Liver (tissue), 3 donors: ENCODE results near the gene SOCS3.

Source experiments
- ATF3 ChIP-seq: IDR thresholded peaks from 2 replicates; pipeline ENCODE4 v1.6.1; 2016; ENCODE audit warnings: antibody characterized with exemption
- CTCF ChIP-seq: fragments of 150-350 bp; IDR thresholded peaks from 2 replicates; pipeline ENCODE4 v1.5.1; 2017; ENCODE audit warnings: improper control_type of control experiment, low read depth, low read length; ENCODE audit not compliant: missing input control
- EGR1 ChIP-seq, 2 donors: IDR thresholded peaks; 2 replicates each; pipeline ENCODE4 v1.6.1; 2016 to 2018; ENCODE audit warnings: antibody characterized with exemption in 2 of 2, low read depth in 2 of 2
- GABPA ChIP-seq, 2 donors: IDR thresholded peaks in 1 of 2; conservative IDR thresholded peaks in 1 of 2; 2 replicates each; pipeline ENCODE4 v1.6.1; 2016; ENCODE audit warnings: antibody characterized with exemption in 2 of 2, mild to moderate bottlenecking in 1 of 2, moderate library complexity in 1 of 2
- HNF4G ChIP-seq: IDR thresholded peaks from 2 replicates; pipeline ENCODE4 v1.6.1; 2016; ENCODE audit warnings: antibody characterized with exemption
- JUND ChIP-seq, 2 donors: IDR thresholded peaks; 2 replicates each; pipeline ENCODE4 v1.6.1; 2016; ENCODE audit warnings: antibody characterized with exemption in 2 of 2
- MAX ChIP-seq: IDR thresholded peaks from 2 replicates; pipeline ENCODE4 v1.6.1; 2016; ENCODE audit warnings: antibody characterized with exemption
- RAD21 ChIP-seq, 2 donors: IDR thresholded peaks; 2 replicates each; pipeline ENCODE4 v1.6.1; 2016; ENCODE audit warnings: antibody characterized with exemption in 2 of 2, mild to moderate bottlenecking in 2 of 2
- REST ChIP-seq: IDR thresholded peaks from 2 replicates; pipeline ENCODE4 v1.6.1; 2016; ENCODE audit warnings: antibody characterized with exemption, mild to moderate bottlenecking
- SP1 ChIP-seq: IDR thresholded peaks from 2 replicates; pipeline ENCODE4 v1.6.1; 2018; ENCODE audit warnings: antibody characterized with exemption, mild to moderate bottlenecking
- TAF1 ChIP-seq: conservative IDR thresholded peaks from 2 replicates; pipeline ENCODE4 v1.6.1; 2016; ENCODE audit warnings: antibody characterized with exemption, mild to moderate bottlenecking
- YY1 ChIP-seq: IDR thresholded peaks from 2 replicates; pipeline ENCODE4 v1.6.1; 2016; ENCODE audit warnings: antibody characterized with exemption, mild to moderate bottlenecking
- ZBTB33 ChIP-seq: IDR thresholded peaks from 2 replicates; pipeline ENCODE4 v1.6.1; 2016; ENCODE audit warnings: antibody characterized with exemption
- donor health status: healthy.
- donor health status: healthy.

- TF ChIP-seq MAX: no peak
- TF ChIP-seq RAD21 (IDR thresholded peaks at IDR 0.05): no peak
- no peak for TF ChIP-seq JUND (IDR thresholded peaks at IDR 0.05)
- TF ChIP-seq CTCF: no peak
- no peak for TF ChIP-seq SP1
- TF ChIP-seq REST: no peak
- no peak for TF ChIP-seq ATF3
- TF ChIP-seq EGR1 (IDR thresholded peaks at IDR 0.05; ENCODE audit: low read depth in 2 of 2): no peak
- no peak for TF ChIP-seq YY1
- no peak for TF ChIP-seq GABPA (IDR thresholded peaks at IDR 0.05 in 1 of 2, conservative IDR thresholded peaks at IDR 0.05 in 1 of 2)
- TF ChIP-seq HNF4G: no peak
- TF ChIP-seq ZBTB33: no peak
- TF ChIP-seq TAF1: no peak
These were observed 19.5 kb downstream of the SOCS3 start for GRCh38 chr17:78340183-78340955.
